Endothelial cell of umbilical vein (primary cell): ENCODE measurements around the gene KIFC3.

ENCODE experiments used
- CTCF ChIP-seq, 2 donors: IDR thresholded peaks; 1 replicate in 1 of 2; 2 replicates in 1 of 2; pipeline ENCODE4 v1.5.1; 2011; ENCODE audit warnings: low read length in 2 of 2, mild to moderate bottlenecking in 2 of 2, moderate library complexity in 2 of 2, control low read depth in 1 of 2, inconsistent platforms in 1 of 2, low read depth in 1 of 2; ENCODE audit not compliant: insufficient read depth in 1 of 2; ENCODE audit errors: extremely low read depth in 1 of 2
- EZH2 ChIP-seq: IDR thresholded peaks from 2 replicates; pipeline ENCODE4 v1.6.1; 2012; ENCODE audit warnings: borderline replicate concordance, low read depth, mild to moderate bottlenecking, moderate library complexity, low read length, inconsistent platforms; ENCODE audit not compliant: severe bottlenecking
- JUN ChIP-seq: IDR thresholded peaks from 2 replicates; pipeline ENCODE4 v1.6.1; 2011; ENCODE audit warnings: borderline replicate concordance, low read depth; ENCODE audit not compliant: insufficient read length, insufficient read depth
- MYC ChIP-seq: IDR thresholded peaks from one replicate; pipeline ENCODE4 v1.6.1; 2011; ENCODE audit warnings: mild to moderate bottlenecking, low read depth, low read length
- POLR2AphosphoS5 ChIP-seq: IDR thresholded peaks from 2 replicates; pipeline ENCODE4 v1.6.1; 2012; ENCODE audit warnings: low read depth, mild to moderate bottlenecking, control low read depth, low read length, moderate library complexity; ENCODE audit not compliant: insufficient read depth

- TF ChIP-seq CTCF (IDR thresholded peaks at IDR 0.05; ENCODE audit: extremely low read depth in 1 of 2, insufficient read depth in 1 of 2, low read depth in 1 of 2, low read length in 2 of 2): no peak
- no peak for TF ChIP-seq JUN
- TF ChIP-seq MYC: no peak
- no peak for TF ChIP-seq POLR2AphosphoS5
- no peak for TF ChIP-seq EZH2
These were observed 41.0 kb downstream of the KIFC3 start for GRCh38 chr16:57761301-57761700.
